GM12872 (cell line): Measurements from ENCODE around the gene PSMB2.

Experiments
- CTCF ChIP-seq: IDR thresholded peaks from 3 replicates; pipeline ENCODE4 v1.5.1; 2011; ENCODE audit warnings: low read depth, mild to moderate bottlenecking, low read length, moderate library complexity; ENCODE audit not compliant: insufficient read depth

Gene PSMB2

GRCh38 chr1:35657851-35658250, 16.5 kb upstream of the PSMB2 start:
- TF ChIP-seq CTCF, result no peak

GRCh38 chr1:35656863-35657232, 15.5 kb upstream of the PSMB2 start:
- TF ChIP-seq CTCF, result no peak

GRCh38 chr1:35656148-35656862, 15.0 kb upstream of the PSMB2 start:
- no peak for TF ChIP-seq CTCF

GRCh38 chr1:35655196-35655595, 13.9 kb upstream of the PSMB2 start:
- no peak for TF ChIP-seq CTCF

GRCh38 chr1:35650416-35650815, 9.1 kb upstream of the PSMB2 start:
- TF ChIP-seq CTCF, result no peak

GRCh38 chr1:35646043-35646442, 4.7 kb upstream of the PSMB2 start:
- TF ChIP-seq CTCF, result 0 out of 3 replicates have a peak, but pooled peaks have one; percentile 0

GRCh38 chr1:35644204-35644603, 2.9 kb upstream of the PSMB2 start:
- no peak for TF ChIP-seq CTCF
